IMR-90 (cell line): ENCODE data around the gene TMEM19. TPM values are rescaled to one million over a fixed set of nuclear protein-coding genes. Genes with fewer than 3 reads are reported as not detected.

Source experiments
- ATAC-seq: fragments of 200-7000 bp; cut with Tn5 transposase; 2 replicates; pipeline ENCODE4 v1.9.1; 2020; ENCODE audit warnings: low read depth, mild to moderate bottlenecking, moderate library complexity
- BruUV-seq: library from RNA; stranded (reverse); fragments of 400-500 nt; replicated peaks from 2 replicates; lab custom pipeline; 2021; lab: Mats Ljungman, UMichigan
- CTCF ChIA-PET: fragments of 300-600 bp; formaldehyde crosslinking; extraction: SDS; loops from one replicate; lab custom pipeline; 2021; ENCODE audit warnings: antibody characterized with exemption; lab: Yijun Ruan, JAX
- POLR2A ChIA-PET: fragments of 300-600 bp; sonication (Branson Sonifier 250); formaldehyde crosslinking; loops from one replicate; lab custom pipeline; 2022; ENCODE audit warnings: antibody characterized with exemption; ENCODE audit not compliant: unreplicated experiment; lab: Charles Lee
- DNase-seq: peaks from one replicate; pipeline ENCODE4 v3.0.0; 2013
- H2AFZ ChIP-seq: replicated peaks from 2 replicates; pipeline ENCODE3; 2013; ENCODE audit warnings: low read length, mild to moderate bottlenecking; ENCODE audit not compliant: poor library complexity
- H2AK5ac ChIP-seq: 2 replicates; pipeline ENCODE4 v1.6.1; 2013; ENCODE audit warnings: low read depth, low read length, inconsistent platforms
- H2AK9ac ChIP-seq: replicated peaks from 2 replicates; pipeline ENCODE3; 2013; ENCODE audit warnings: mild to moderate bottlenecking, low read depth, low read length, moderate library complexity; ENCODE audit not compliant: poor library complexity
- H2BK120ac ChIP-seq: 2 replicates; pipeline ENCODE4 v1.6.1; 2013; ENCODE audit warnings: low read depth, low read length, inconsistent platforms
- H2BK15ac ChIP-seq: 3 replicates; pipeline ENCODE4 v1.6.1; 2013; ENCODE audit warnings: low read depth, low read length, inconsistent platforms
- H2BK20ac ChIP-seq: 2 replicates; pipeline ENCODE4 v1.6.1; 2013; ENCODE audit warnings: low read depth, mild to moderate bottlenecking, inconsistent platforms, low read length, moderate library complexity
- H2BK5ac ChIP-seq: 2 replicates; pipeline ENCODE4 v1.6.1; 2013; ENCODE audit warnings: mild to moderate bottlenecking, low read depth, low read length, inconsistent platforms; ENCODE audit not compliant: poor library complexity, severe bottlenecking
- H3K14ac ChIP-seq: replicated peaks from 2 replicates; pipeline ENCODE4 v1.6.1; 2013; ENCODE audit warnings: low read depth, low read length, inconsistent platforms
- H3K18ac ChIP-seq: 2 replicates; pipeline ENCODE4 v1.6.1; 2013; ENCODE audit warnings: low read depth, low read length, control low read depth
- H3K23ac ChIP-seq: 2 replicates; pipeline ENCODE4 v1.6.1; 2013; ENCODE audit warnings: low read depth, low read length, inconsistent platforms
- H3K27ac ChIP-seq: 2 replicates; pipeline ENCODE4 v1.5.1; 2013; ENCODE audit warnings: mild to moderate bottlenecking, control low read depth, low read length; ENCODE audit not compliant: insufficient read depth
- H3K27me3 ChIP-seq: 2 replicates; pipeline ENCODE4 v1.6.1; 2013; ENCODE audit warnings: low read length; ENCODE audit not compliant: control insufficient read depth, insufficient read depth
- H3K36me3 ChIP-seq: 2 replicates; pipeline ENCODE4 v1.6.1; 2013; ENCODE audit warnings: low read length, mixed read lengths; ENCODE audit not compliant: control insufficient read depth, insufficient read depth
- H3K4ac ChIP-seq: 2 replicates; pipeline ENCODE4 v1.6.1; 2013; ENCODE audit warnings: low read depth, low read length, inconsistent platforms
- H3K4me1 ChIP-seq: 2 replicates; pipeline ENCODE4 v1.6.1; 2013; ENCODE audit warnings: low read length, mixed read lengths; ENCODE audit not compliant: control insufficient read depth, insufficient read depth
- H3K4me2 ChIP-seq: 2 replicates; pipeline ENCODE4 v1.6.1; 2013; ENCODE audit warnings: low read depth, mild to moderate bottlenecking, control low read depth, low read length, moderate library complexity
- H3K4me3 ChIP-seq: 2 replicates; pipeline ENCODE4 v1.5.1; 2013; ENCODE audit warnings: low read depth, mild to moderate bottlenecking, control low read depth, low read length, moderate library complexity; ENCODE audit not compliant: insufficient read depth
- H3K56ac ChIP-seq: 2 replicates; pipeline ENCODE4 v1.6.1; 2013; ENCODE audit warnings: low read length, inconsistent platforms; ENCODE audit not compliant: insufficient read depth; ENCODE audit errors: extremely low read depth
- H3K79me1 ChIP-seq, 2 experiments: 2 replicates each; pipeline ENCODE4 v1.6.1; 2013; ENCODE audit warnings: low read length in 2 of 2, inconsistent platforms in 1 of 2, low read depth in 1 of 2
- H3K9ac ChIP-seq: 2 replicates; pipeline ENCODE4 v1.6.1; 2013; ENCODE audit warnings: low read depth, low read length, control low read depth
- H3K9me1 ChIP-seq: 2 replicates; pipeline ENCODE4 v1.6.1; 2013; ENCODE audit warnings: low read length, inconsistent platforms; ENCODE audit not compliant: insufficient read depth
- H3K9me3 ChIP-seq: 2 replicates; pipeline ENCODE4 v1.6.1; 2013; ENCODE audit warnings: low read length; ENCODE audit not compliant: control insufficient read depth, insufficient read depth
- H4K20me1 ChIP-seq: 2 replicates; pipeline ENCODE4 v1.6.1; 2013; ENCODE audit warnings: low read length, inconsistent platforms; ENCODE audit not compliant: insufficient read depth
- H4K5ac ChIP-seq: 2 replicates; pipeline ENCODE4 v1.6.1; 2013; ENCODE audit warnings: mild to moderate bottlenecking, low read depth, low read length, control low read depth
- H4K8ac ChIP-seq, 2 experiments: 2 replicates each; pipeline ENCODE4 v1.6.1; 2013; ENCODE audit warnings: low read depth in 2 of 2, low read length in 2 of 2, control low read depth in 1 of 2, inconsistent platforms in 1 of 2
- H4K91ac ChIP-seq: 2 replicates; pipeline ENCODE4 v1.6.1; 2013; ENCODE audit warnings: low read depth, low read length, inconsistent platforms; ENCODE audit not compliant: insufficient read depth
- BHLHE40 ChIP-seq: fragments of 150-350 bp; IDR thresholded peaks from 2 replicates; pipeline ENCODE4 v1.6.1; 2016; ENCODE audit warnings: mild to moderate bottlenecking, low read depth, low read length
- CHD1 ChIP-seq: IDR thresholded peaks from 2 replicates; pipeline ENCODE4 v1.6.1; 2012; ENCODE audit warnings: low read depth, low read length, improper control_type of control experiment
- CTCF ChIP-seq: conservative IDR thresholded peaks from 2 replicates; pipeline ENCODE4 v1.5.1; 2012; ENCODE audit warnings: mild to moderate bottlenecking, low read depth, low read length, improper control_type of control experiment
- ELK1 ChIP-seq: fragments of 150-350 bp; IDR thresholded peaks from 2 replicates; pipeline ENCODE4 v1.6.1; 2016; ENCODE audit warnings: low read depth, mild to moderate bottlenecking, low read length, moderate library complexity, borderline replicate concordance
- FOS ChIP-seq: fragments of 150-350 bp; IDR thresholded peaks from 2 replicates; pipeline ENCODE4 v1.6.1; 2016; ENCODE audit warnings: low read depth, low read length
- MAZ ChIP-seq: IDR thresholded peaks from 2 replicates; pipeline ENCODE4 v1.6.1; 2012; ENCODE audit warnings: low read depth, mild to moderate bottlenecking, low read length, improper control_type of control experiment, moderate library complexity, borderline replicate concordance
- NFE2L2 ChIP-seq: fragments of 150-350 bp; IDR thresholded peaks from 2 replicates; pipeline ENCODE4 v1.6.1; 2016; ENCODE audit warnings: low read depth, mild to moderate bottlenecking, low read length
- RAD21 ChIP-seq: IDR thresholded peaks from 2 replicates; pipeline ENCODE4 v1.6.1; 2012; ENCODE audit warnings: low read length, improper control_type of control experiment
- USF2 ChIP-seq: fragments of 150-350 bp; IDR thresholded peaks from 2 replicates; pipeline ENCODE4 v1.6.1; 2017; ENCODE audit warnings: mild to moderate bottlenecking, antibody characterized with exemption, low read length, low read depth
- WGBS, 2 experiments: methylation state at CpG; one replicate each; pipeline versions ENCODE4 v1.1.5 to v1.1.7; 2013; ENCODE audit warnings: missing lambda C conversion rate in 2 of 2; ENCODE audit not compliant: insufficient read length in 1 of 2; ENCODE audit errors: extremely low coverage in 2 of 2; 5-methylcytosine and 5-hydroxymethylcytosine counted together
- dilution Hi-C: fragments of 300-500 bp; cut with HindIII; formaldehyde crosslinking; loops from one replicate; pipeline ENCODE4 v1.14.3; 2018; ENCODE audit warnings: low sequenced_read_pairs; ENCODE audit not compliant: unreplicated experiment
- in situ Hi-C: fragments of 300-500 bp; cut with MboI; formaldehyde crosslinking; loops from 3 replicates; pipeline ENCODE4 v1.14.3; 2019; ENCODE audit warnings: low sequenced_read_pairs, inconsistent platforms, mixed read lengths
- intact Hi-C: fragments of 100-400 bp; cut with micrococcal nuclease; formaldehyde crosslinking; loops from 2 replicates; pipeline ENCODE4 v1.10.0; 2022
- polyA plus RNA-seq, 3 experiments: library from polyadenylated mRNA; depleted of rRNA; stranded (reverse); fragments of >200 nt; gene quantifications; 2 replicates each; pipeline ENCODE4 v1.2.3, GENCODE V29; 2012; ENCODE audit warnings: low replicate concordance in 1 of 3
- total RNA-seq: library from RNA; depleted of rRNA; stranded (reverse); fragments of >200 nt; gene quantifications from 2 replicates; pipeline ENCODE4 v1.2.3, GENCODE V29; 2012

The TMEM19 gene
- total and polyA plus RNA-seq, 2 of the 4 experiments (the other 2 are of a cell fraction), result 8.9 to 28.7 TPM

- dilution Hi-C loops (no loop called here), in situ Hi-C loops (no loop called here), intact Hi-C loops (no loop called here)
- Histone ChIP-seq H3K9ac (no peak overlapping the region), H4K5ac (no peak overlapping the region), H3K79me1 (no peaks in the 10 kb centered on the region), H3K9me3 (no peaks in the 10 kb centered on the region), H3K9me1 (no peaks in the 10 kb centered on the region), H3K4me3 (no peak overlapping the region), H4K8ac (peak overlapping the region in 1 of 2 experiments; percentile 49; a peak in 2 of 4 replicates), H2AK9ac (no peak overlapping the region), H2BK20ac (peak overlapping the region; percentile 32; the same call in 1 of the 2 replicates), H2BK5ac (peak overlapping the region; percentile 28), H2AK5ac (peak overlapping the region; percentile 78; the same call in 1 of the 2 replicates), H4K20me1 (no peaks in the 10 kb centered on the region), H3K23ac (no peak overlapping the region), H3K27me3 (no peaks in the 10 kb centered on the region), H4K91ac (no peak overlapping the region), H2BK15ac (peak overlapping the region; percentile 50; the same call in 1 of the 3 replicates), H3K4me2 (no peak overlapping the region), H3K27ac (no peak overlapping the region), H2BK120ac (peak overlapping the region; percentile 75), H3K18ac (peak overlapping the region; percentile 27; the same call in 1 of the 2 replicates), H3K56ac (no peak overlapping the region), H3K36me3 (no peaks in the 10 kb centered on the region), H3K4me1 (no peaks in the 10 kb centered on the region), H3K4ac (peak overlapping the region; percentile 77; the same call in 1 of the 2 replicates), H3K14ac (0 out of 2 replicates have a peak overlapping the region, but pooled peaks have one; percentile 51), H2AFZ (no peak overlapping the region)
- WGBS, 2 experiments, result 60% methylated on average over 3 of the region's 7 CpGs; no CpG with 5 or more reads in 1 of the 2 experiments
- TF ChIP-seq RAD21, result no peak
- TF ChIP-seq CHD1, result no peak
- TF ChIP-seq NFE2L2, result no peak
- no peak for TF ChIP-seq BHLHE40
- TF ChIP-seq FOS, result no peak
- no peak for TF ChIP-seq ELK1
- TF ChIP-seq USF2, result no peak
- no peak for TF ChIP-seq CTCF
- no peak for TF ChIP-seq MAZ
- ATAC-seq (no peak), DNase-seq (peak; percentile 42)
- POLR2A ChIA-PET, result no interaction called here
- BruUV-seq, result no TSS peak
- CTCF ChIA-PET, result no interaction called here
Measured at GRCh38 chr12:71730936-71731335, 45.1 kb downstream of the TMEM19 start.
